Right atrium auricular region (tissue), 2 donors: ENCODE measurements around the gene CCR6. TPM values are rescaled to one million over a fixed set of nuclear protein-coding genes. Genes with fewer than 3 reads are reported as not detected.

Source experiments
- DNase-seq: peaks from one replicate; pipeline ENCODE4 v3.0.0-alpha.2; 2019; ENCODE audit warnings: low spot score
- H3K27ac ChIP-seq, 2 donors: fragments of 200-600 bp; sonication (generic); 1 replicate in 1 of 2; 2 replicates in 1 of 2; pipeline ENCODE4 v1.5.1; 2016 to 2019
- H3K27me3 ChIP-seq, 2 donors: fragments of 200-600 bp; sonication (generic); one replicate each; pipeline versions ENCODE4 v1.5.1 to v1.6.0; 2017 to 2019
- H3K36me3 ChIP-seq: fragments of 200-600 bp; sonication (generic); one replicate; pipeline ENCODE4 v1.5.1; 2016
- H3K4me1 ChIP-seq, 2 donors: fragments of 200-600 bp; sonication (generic); one replicate each; pipeline versions ENCODE4 v1.5.1 to v1.6.0; 2017 to 2019
- H3K4me3 ChIP-seq, 2 donors: fragments of 200-600 bp; sonication (generic); 1 replicate in 1 of 2; 2 replicates in 1 of 2; pipeline ENCODE4 v1.5.1; 2017 to 2019; ENCODE audit warnings: mild to moderate bottlenecking in 1 of 2, moderate library complexity in 1 of 2
- H3K9me3 ChIP-seq, 2 donors: fragments of 200-600 bp; sonication (generic); one replicate each; pipeline ENCODE4 v1.5.1; 2019
- total RNA-seq, 2 donors: library from RNA; depleted of rRNA; stranded (reverse); fragments of >200 nt; gene quantifications; one replicate each; pipeline ENCODE4 v1.1.0, GENCODE V29; 2016
- TF ChIP-seq, protein P1 (sequence below), 2 donors: fragments of 200-600 bp; sonication (generic); IDR thresholded peaks; one replicate each; pipeline ENCODE4 v1.5.1; 2019; ENCODE audit warnings: antibody characterized with exemption in 2 of 2

Gene CCR6
- total RNA-seq, 2 donors from 2014 or later: 0.37 TPM; not detected in 1

DNA sequence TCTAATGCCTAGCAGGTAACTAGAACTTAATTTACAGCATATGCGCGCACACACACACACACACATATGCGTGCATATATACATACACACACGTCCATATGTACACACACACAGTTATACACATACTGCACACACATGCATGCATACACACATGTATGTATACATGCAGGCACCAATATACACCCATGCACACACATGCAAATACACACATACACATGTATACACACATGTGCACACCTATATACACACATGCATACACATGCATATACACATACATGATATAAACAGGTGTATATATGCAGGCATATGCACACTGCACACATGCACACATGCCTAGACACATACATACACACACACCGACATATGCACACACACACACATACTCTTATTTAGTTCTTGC, 1.9 kb downstream of the CCR6 start:
- Histone ChIP-seq H3K36me3 (no peaks in the 10 kb centered on the region), H3K9me3 (no peaks in the 10 kb centered on the region), H3K4me1 (no peaks in the 10 kb centered on the region), H3K27ac (no peak overlapping the region), H3K27me3 (no peaks in the 10 kb centered on the region), H3K4me3 (no peak overlapping the region)
- DNase-seq: no peak
- TF ChIP-seq, protein P1, sequence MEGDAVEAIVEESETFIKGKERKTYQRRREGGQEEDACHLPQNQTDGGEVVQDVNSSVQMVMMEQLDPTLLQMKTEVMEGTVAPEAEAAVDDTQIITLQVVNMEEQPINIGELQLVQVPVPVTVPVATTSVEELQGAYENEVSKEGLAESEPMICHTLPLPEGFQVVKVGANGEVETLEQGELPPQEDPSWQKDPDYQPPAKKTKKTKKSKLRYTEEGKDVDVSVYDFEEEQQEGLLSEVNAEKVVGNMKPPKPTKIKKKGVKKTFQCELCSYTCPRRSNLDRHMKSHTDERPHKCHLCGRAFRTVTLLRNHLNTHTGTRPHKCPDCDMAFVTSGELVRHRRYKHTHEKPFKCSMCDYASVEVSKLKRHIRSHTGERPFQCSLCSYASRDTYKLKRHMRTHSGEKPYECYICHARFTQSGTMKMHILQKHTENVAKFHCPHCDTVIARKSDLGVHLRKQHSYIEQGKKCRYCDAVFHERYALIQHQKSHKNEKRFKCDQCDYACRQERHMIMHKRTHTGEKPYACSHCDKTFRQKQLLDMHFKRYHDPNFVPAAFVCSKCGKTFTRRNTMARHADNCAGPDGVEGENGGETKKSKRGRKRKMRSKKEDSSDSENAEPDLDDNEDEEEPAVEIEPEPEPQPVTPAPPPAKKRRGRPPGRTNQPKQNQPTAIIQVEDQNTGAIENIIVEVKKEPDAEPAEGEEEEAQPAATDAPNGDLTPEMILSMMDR (IDR thresholded peaks at IDR 0.05): no peak

DNA sequence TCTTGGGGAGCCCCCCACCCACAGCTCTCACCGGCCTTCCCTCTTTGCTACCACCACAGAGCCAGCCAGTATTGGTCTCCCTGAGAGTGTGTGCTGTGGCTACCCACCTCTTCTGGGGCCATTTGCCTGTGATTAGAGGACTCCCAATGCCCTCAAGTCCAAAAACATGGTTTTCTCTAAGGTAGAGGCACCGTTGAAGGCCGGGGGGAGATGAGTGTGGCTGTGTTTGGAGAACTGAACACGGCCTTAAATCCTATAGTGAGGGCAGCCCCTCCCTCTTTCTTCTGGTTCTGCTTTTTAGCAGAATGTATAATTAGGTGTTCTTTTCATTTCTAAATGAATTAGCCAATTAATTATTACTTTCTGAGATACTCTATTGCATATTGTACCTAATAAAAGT, 2.5 kb downstream of the CCR6 start:
- Histone ChIP-seq H3K27me3 (no peaks in the 10 kb centered on the region), H3K36me3 (no peaks in the 10 kb centered on the region), H3K4me1 (no peaks in the 10 kb centered on the region), H3K27ac (no peak overlapping the region), H3K9me3 (no peaks in the 10 kb centered on the region), H3K4me3 (no peak overlapping the region)
- TF ChIP-seq, protein P1 (IDR thresholded peaks at IDR 0.05): no peak
- no peak for DNase-seq

DNA sequence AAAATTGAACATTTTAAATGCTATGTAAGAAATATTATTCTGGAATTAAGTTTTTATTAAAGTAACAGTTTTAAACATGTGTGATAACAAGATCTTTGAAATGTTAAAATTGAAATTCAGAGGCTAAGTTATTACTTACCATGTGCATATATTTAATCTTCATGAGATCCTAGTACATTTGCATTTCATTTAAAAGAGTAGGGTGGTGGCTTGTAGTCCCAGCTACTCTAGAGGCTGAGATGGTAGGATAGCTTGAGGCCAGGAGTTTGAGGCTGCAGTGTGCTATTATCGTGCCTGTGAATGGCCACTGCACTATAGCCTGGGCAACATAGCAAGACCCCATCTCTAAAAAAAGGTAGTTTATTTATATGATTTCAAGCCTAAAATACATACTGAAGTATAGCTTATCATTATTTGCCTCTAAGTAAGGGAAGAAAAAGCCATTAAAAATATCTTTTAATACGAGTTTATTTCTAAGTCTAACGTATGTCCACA, 3.0 kb downstream of the CCR6 start:
- Histone ChIP-seq H3K36me3 (no peaks in the 10 kb centered on the region), H3K4me1 (no peaks in the 10 kb centered on the region), H3K9me3 (no peaks in the 10 kb centered on the region), H3K27ac (no peak overlapping the region), H3K27me3 (no peaks in the 10 kb centered on the region), H3K4me3 (no peak overlapping the region)
- no peak for DNase-seq
- TF ChIP-seq, protein P1 (IDR thresholded peaks at IDR 0.05): no peak

DNA sequence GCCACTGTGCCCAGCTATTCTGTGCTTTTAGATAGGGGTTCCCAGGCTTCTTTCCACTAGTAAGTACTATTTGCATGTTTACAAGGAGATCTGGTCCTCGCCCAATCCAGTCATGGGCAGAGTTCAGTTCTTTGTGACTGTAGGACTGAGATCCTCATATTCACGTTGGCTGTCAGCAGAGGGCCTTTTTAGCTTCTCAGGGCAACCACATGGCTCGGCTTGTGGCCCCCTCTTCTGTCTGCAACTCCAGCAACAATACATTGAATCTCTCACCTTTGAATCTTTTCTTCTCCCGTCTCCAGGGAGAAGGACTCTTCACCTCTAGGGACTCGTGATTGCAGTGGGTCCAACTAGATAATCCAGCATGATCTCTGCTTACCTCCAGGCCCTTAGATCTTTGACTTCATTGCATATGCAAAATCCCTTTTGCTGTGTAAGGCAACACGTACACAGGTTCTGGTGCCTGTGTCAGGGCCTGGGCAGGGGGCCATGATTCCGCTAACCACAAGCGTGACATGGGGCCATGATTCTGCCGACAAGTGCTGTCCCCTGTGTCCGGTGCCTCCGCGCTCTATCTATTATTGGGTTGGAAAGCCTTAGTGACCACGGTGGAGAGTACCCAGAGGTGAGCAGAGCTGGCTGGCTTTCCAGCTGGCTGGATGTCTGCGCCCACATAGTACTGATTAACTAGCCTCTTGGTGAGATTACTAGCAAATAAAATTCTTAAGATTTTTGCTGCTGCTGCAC, 5.1 kb downstream of the CCR6 start:
- no peak overlapping the region for H3K4me3 ChIP-seq

DNA sequence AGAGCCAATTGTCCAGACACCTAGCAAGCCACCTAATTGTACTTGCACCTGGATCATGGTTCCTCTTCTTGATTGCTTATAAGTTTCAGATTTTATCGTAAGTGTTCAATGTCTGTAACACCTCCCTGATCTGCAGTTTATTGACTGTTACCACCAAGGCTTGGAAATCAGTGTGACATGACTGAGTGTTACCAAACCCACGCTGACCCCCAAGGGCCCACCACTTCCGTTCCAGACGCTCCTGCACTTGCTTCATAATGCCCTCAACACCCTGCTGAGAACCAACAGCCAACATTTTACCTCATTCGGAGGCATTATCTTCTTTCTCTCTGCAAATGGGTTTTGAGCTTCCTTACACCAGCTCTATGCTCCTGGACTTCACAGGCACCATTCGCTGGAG, 6.3 kb downstream of the CCR6 start:
- Histone ChIP-seq H3K4me1 (no peaks in the 10 kb centered on the region), H3K9me3 (no peaks in the 10 kb centered on the region), H3K36me3 (no peaks in the 10 kb centered on the region), H3K27me3 (no peaks in the 10 kb centered on the region), H3K4me3 (no peak overlapping the region), H3K27ac (no peak overlapping the region)
- no peak for DNase-seq
- TF ChIP-seq, protein P1 (IDR thresholded peaks at IDR 0.05): no peak

More for the DNA sequence above, 5.1 kb downstream of the CCR6 start:
- Histone ChIP-seq H3K9me3 (no peaks in the 10 kb centered on the region), H3K27me3 (no peaks in the 10 kb centered on the region), H3K36me3 (no peaks in the 10 kb centered on the region), H3K27ac (no peak overlapping the region), H3K4me1 (no peaks in the 10 kb centered on the region)
- no peak for DNase-seq
- TF ChIP-seq, protein P1 (IDR thresholded peaks at IDR 0.05): no peak

DNA sequence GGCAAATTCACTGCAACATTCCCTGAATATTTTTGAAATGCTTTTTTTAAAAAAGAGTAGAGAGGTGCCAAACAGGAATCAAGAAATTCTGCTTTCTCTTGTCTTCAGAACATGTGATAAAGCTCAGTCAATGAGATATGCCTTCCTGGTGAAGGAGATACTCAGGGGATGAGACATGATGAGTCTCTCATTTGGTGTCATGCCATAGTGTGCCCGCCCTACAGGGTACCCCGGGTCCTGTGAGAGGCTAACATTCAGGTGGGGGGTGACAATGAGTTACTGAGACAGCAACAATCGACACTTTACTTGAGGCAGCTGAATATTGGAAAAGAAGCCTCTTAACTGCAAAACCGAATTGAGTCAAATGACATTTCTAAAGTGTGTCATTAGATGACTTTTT, 6.7 kb downstream of the CCR6 start:
- Histone ChIP-seq H3K36me3 (no peaks in the 10 kb centered on the region), H3K27me3 (no peaks in the 10 kb centered on the region), H3K4me1 (no peaks in the 10 kb centered on the region), H3K9me3 (no peaks in the 10 kb centered on the region), H3K27ac (no peak overlapping the region), H3K4me3 (no peak overlapping the region)
- DNase-seq: no peak
- TF ChIP-seq, protein P1 (IDR thresholded peaks at IDR 0.05): no peak
